ENCODE data around the gene IL17C.
"Not testable (repeated sequence)": the region's sequence is repeated elsewhere in the genome, so short reads cannot be mapped to it uniquely, and the experiment has no call there.

The IL17C gene, protein sequence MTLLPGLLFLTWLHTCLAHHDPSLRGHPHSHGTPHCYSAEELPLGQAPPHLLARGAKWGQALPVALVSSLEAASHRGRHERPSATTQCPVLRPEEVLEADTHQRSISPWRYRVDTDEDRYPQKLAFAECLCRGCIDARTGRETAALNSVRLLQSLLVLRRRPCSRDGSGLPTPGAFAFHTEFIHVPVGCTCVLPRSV

DNA sequence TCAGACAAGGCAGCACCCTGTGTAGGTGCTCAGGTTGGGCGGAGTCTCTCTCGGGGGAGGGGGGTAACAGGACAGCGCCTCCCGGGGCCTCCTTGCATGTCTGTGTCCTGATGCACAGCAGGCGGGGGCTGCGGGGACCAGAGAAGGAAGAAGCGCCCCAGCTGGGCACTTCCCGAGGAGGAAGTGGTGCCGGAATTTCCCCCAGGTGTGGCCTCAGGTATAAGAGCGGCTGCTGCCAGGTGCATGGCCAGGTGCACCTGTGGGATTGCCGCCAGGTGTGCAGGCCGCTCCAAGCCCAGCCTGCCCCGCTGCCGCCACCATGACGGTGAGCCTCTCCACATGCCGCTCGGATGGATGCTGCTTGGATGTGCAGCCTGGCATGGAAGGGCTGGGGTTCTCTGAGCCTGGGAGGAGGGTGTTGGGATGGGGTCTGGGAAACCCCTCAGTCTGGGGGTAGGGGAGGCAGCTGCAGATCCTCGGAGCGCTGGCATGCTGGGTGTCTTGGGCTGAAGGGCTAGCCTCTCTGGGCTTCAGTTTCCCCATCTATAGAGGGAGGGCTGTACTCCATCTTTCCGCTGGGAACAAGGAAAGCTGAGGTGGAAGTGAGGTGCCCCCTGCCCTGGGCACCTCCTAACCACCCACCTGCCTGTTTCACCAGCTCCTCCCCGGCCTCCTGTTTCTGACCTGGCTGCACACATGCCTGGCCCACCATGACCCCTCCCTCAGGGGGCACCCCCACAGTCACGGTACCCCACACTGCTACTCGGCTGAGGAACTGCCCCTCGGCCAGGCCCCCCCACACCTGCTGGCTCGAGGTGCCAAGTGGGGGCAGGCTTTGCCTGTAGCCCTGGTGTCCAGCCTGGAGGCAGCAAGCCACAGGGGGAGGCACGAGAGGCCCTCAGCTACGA, at the start of gene IL17C:
Gene IL17C (plus strand): TSS at position 250 of the 908 bp plus-strand sequence. CDS start 70 bp downstream, at position 320.
- no peak for DNase-seq (ENCODE audit: low read depth)

DNA sequence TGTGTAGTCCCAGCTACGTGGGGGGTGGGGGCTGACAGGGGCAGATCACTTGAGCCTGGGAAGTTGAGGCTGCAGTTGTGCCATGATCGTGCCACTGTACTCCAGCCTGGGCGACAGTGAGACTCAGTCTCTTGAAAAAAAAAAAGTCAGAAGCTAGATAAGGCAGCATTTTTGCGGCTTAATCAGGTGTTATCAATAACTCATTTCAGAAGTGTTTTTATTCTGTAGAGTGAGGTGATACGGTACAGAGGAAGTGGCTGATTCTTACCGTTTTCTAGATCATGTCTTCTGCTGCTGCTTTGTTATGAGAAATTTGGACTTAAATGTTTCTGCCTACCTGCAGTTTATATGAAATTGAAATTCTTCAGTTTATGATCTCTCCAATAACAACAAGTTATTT, 49.6 kb upstream of the IL17C start:
- no peak for DNase-seq (ENCODE audit: low read depth)

DNA sequence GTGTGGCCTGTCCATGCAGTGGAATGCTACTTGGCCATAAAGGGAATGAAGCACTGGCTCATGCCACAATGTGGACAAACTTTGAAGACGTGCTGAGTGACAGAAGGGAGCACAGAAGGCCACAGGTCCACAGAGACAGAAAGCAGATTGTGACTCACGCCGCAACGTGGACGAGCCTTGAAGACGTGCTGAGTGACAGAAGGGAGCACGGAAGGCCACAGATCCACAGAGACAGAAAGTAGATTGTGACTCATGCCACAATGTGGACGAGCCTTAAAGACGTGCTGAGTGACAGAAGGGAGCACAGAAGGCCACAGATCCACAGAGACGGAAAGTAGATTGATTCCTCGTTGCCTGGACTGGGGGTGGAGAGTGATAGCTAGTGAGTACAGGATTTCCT, 48.9 kb upstream of the IL17C start:
- DNase-seq (ENCODE audit: low read depth), result no peak

DNA sequence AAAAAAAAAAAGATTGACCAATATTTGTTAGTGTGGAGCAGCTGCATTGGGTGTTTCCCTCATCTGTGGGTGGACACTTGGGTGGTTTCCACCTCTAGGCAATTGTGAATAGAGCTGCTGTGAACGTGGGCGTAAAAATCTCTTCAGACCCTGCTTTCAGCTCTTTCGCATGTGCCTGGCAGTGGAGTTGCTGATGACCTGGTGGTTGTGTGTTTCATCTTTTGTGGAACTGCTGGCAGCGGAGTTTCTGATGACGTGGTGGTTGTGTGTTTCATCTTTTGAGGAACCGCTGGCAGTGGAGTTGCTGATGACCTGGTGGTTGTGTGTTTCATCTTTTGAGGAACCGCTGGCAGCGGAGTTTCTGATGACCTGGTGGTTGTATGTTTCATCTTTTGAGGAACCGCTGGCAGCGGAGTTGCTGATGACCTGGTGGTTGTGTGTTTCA, 46.8 kb upstream of the IL17C start:
- no peak for DNase-seq (ENCODE audit: low read depth)

DNA sequence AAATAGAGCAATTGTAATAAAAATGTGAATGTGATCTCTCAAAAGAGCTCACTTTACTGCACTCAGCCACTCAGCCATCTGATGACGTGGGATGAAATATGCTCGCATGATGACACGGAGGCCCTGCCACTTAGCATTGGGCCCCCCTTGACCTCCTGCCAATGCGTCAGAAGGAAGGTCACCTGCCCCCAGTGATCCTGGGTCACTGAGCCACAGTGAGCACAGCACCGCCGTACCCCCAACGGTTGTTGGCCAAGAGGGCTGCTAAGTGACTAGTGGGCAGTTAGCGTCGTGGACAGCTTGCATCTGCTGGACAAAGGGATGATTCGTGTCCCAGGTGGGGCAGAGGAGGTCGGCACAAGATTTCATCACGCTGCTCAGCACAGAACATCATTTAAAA, 45.3 kb upstream of the IL17C start:
- no peak for DNase-seq (ENCODE audit: low read depth)

DNA sequence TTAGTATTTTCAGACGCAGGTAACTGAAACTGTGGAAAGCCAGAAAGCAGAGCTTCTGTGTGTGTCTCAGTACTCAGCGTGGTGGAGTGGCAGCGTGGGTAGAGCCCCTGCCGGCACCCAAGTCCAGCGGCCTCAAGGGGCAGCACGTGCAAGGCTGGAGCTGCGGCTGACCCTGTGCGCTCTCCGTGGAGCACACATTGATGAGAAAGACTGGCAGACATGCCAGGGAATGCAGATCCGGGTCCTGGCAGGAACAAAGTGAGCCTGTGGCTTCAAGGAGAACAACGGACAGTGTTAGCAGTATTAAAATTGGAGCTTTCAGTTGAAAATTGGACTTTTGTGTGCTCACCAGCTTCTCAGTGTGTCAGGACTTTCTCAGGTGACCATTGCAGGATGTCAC, 44.9 kb upstream of the IL17C start:
- DNase-seq (ENCODE audit: low read depth), result no peak

DNA sequence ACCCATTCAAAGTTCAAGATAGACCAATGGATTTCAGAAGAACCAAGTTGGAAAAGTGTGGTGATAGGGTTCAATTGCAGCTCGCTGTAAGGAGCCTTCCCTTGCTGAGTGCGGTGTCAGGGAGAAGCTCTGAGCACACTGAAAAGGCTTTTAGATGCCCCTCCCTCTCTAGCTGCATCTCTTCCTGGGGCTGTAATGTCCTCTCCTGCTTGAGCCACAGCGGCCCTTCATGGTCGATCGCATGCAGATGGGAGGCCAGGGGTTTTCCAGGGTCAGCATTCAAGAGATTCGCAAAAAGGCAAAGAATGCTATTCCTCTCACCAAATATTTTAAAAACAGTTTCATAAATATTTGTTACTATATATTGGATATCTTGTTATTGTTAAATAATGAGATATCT, 44.5 kb upstream of the IL17C start:
- DNase-seq (ENCODE audit: low read depth), result no peak

DNA sequence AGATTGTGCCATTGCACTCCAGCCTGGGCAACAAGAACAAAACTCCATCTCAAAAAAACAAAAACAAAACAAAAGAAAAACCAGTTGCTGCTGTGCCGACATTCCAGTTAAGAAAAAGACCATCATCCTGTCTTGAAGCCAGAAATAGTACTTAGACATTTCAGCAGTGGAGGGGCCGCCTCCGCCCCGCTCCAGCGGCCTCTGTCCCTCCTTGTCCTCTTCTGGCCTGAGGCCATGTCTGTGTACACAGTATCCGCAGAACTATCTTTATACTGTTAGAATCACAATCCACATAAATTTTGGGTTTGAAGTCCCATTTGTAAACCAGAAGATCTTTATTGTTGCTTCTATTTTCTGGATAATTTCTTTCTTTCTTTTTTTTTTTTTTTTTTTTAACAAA, 43.3 kb upstream of the IL17C start:
- no peak for DNase-seq (ENCODE audit: low read depth)

DNA sequence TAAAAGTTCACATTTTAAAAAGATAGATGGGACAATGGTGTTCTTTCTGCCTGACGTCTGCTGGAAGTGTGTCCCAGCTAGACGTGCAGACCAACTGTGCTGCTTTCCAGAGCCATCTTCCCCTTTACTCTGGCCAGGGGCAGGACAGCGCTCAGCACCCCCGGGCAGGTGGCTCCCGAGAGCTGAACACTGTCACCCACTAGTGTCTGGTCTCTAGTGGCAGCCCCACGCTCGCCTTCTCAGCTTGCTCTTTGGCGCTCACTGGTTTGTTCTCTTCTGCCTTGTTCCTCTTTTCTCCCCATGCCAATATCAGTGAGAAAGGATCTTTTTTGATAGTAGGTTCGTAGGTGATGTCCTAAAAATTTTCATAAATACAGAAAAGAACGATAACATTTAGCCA, 42.5 kb upstream of the IL17C start:
- no peak for DNase-seq (ENCODE audit: low read depth)

DNA sequence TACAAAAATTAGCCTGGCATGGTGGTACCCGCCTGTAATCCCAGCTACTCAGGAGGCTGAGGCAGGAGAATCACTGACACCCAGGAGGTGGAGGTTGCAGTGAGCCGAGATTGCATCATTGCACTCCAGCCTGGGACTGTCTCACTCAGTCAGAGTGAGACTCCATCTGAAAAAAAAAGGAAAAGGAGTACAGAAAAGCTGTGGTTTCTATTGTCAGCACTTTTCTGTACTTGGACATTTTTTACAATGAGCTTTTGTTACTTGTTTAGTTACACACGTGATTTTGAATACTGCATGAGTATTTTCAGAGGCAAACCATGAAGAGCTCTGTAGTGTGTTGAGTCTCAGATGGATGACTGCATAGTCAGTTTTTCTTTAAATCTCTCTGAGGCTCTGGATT, 41.9 kb upstream of the IL17C start:
- DNase-seq (ENCODE audit: low read depth), result no peak

DNA sequence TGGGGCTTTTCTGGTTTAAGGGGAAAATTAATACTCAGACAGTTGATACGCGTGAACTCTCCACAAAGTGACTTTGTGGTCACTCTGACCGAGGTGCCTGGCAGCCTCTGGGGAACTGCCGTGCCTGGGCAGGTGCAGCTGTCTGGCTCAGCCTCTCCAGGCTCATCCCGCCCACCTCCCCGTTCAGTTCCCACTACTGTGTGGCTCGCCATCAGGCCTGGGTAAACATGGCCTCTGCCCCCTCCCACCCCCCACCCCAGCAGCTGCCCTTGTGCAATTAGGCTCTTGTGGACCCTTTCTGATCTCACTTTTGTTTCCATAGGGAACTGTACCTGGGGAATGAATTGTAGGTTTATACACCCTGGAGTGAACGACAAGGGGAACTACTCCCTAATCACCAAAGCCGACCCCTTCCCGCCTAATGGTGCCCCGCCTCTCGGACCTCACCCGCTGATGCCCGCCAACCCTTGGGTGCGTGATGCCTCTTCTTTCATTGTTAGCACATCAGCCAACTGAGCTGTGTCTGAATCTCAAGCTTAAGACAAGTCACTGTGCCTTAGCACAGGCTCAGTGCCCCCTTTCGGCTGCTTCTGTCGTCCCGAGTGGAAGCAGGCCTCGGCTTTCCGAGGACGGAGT, 40.4 kb upstream of the IL17C start:
- DNase-seq (ENCODE audit: low read depth), result no peak

DNA sequence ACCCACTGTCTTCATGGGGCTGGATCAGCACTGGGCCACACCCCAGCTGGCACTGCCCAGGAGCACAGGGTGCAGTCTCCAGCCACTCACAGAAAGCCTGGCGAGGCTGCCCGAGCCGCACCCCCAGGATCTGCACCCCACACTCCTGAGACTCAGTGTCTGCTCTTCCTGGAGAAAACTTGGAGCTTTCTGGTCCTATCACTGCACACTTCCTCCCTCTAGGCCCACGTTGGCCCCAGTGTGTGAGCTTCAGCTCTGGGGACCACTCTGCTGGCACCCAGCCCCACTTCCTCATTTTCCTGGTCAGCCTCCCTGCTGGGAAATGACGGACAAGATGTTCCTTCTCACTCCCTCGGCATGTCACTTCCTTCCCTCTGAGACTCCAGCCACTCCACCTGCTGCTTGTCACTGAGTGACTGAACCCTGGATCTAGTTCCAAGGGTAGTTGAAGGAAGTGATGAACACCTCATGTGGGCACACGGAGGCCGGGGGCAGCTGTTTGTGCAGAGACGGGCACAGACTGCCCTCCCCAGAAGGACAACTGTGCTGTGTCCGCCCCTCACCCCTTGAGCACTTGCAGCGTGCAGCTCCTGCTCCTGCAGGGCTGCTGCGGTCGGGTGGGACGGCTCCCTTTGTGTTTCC, 39.2 kb upstream of the IL17C start:
- DNase-seq (ENCODE audit: low read depth), result no peak

DNA sequence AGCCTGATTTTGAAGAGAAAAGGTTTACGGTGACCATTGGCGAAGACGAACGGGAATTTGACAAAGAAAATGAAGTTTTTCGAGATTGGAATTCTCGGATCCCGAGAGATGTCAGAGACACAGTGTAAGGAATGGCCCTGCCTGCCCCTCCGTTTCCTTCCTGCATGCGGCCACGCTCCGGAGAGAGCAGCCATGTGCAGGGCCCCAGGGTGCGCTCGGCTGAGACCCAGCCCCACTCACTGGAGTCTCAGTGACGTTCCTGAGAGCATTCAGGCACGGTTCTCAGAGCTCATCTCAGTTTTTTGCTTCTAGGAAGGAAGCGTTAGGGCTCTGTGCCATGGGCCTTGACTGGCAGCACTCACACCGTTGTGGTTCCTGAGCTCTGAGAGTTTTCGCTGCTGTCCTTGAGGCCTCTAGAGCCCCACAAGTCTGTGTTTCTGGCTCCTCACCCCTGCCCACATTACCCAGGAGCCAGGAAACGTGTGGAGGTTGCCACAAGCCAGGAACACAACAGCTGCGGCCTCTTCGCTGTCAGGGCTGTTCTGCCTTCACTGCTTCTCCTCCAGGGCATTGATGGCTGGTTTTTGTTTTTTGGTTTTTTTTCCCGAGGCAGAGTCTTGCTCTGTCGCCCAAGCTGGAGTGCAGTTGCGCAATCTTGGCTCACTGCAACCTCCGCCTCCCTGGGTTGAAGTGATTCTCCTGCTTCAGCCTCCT, 38.4 kb upstream of the IL17C start:
- DNase-seq (ENCODE audit: low read depth), result no peak

DNA sequence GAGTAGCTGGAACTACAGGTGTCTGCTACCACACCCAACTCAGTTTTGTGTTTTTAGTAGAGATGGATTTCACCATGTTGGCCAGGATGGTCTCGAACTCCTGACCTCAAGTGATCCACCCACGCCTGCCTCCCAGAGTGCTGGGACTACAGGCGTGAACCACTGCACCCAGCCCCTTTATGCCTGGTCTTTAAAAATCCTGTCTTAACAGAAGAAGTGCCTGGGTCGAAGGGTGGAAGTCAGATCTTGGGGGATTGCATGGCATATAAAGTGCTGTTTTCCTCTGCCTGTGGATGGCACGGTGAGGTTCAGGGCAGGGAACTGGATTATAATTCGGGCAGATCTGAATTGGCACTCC, 37.9 kb upstream of the IL17C start:
- DNase-seq (ENCODE audit: low read depth), result no peak

DNA sequence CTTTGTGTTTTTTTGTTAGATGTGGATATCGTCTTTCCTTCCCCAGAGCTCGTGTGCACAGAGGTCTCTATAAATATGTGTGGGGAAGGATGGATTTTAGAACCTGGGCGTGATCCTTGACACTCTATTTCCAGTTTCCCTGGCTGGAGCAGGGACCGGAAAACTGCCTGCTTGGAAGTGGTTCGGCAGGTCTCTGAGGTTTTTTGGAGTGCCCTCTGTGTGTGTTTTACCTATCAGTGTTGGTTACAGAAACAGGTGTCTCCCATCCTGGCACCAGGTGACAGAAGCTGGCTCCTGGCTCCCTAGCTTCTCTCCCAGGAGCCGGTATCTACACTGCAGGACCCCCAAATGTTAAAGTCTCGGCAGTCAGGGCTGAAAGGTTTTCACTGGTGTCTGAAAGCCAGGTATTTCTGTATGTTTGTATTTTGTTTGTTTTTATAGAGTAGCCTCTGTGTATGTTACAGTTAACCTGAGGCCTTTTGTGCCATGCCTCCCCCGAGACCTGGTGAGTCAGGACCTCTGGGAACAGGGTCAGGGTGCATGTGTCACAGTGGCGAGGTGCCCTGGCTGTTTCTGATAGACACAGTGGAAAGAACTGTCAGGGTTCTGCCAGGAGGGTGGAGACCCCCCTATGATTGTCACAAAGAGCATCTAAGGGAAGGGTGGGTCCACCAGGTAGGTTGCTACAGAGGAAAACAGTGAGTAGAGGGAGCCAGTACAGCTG, 36.9 kb upstream of the IL17C start:
- DNase-seq (ENCODE audit: low read depth), result no peak

DNA sequence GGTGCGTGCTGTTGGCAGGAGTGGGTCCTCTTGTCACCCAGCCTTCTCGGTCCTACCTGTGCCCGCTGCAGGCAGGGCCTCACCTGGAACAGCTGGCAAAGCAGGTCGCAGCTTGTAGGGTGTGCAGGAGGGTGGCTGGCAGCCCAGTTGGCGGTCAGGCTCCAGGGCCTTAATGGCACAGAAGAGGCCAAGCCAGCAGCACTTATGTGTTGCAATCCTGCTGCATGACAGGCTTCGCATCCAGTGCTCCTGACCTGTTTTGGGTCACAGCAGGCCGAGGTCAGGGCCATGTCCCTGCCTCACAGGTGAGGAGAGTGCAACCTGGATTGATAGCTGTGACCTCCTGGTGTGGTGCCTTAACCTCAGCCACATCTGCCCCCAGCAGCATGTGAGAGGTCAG, 36.3 kb upstream of the IL17C start:
- DNase-seq (ENCODE audit: low read depth), result no peak

DNA sequence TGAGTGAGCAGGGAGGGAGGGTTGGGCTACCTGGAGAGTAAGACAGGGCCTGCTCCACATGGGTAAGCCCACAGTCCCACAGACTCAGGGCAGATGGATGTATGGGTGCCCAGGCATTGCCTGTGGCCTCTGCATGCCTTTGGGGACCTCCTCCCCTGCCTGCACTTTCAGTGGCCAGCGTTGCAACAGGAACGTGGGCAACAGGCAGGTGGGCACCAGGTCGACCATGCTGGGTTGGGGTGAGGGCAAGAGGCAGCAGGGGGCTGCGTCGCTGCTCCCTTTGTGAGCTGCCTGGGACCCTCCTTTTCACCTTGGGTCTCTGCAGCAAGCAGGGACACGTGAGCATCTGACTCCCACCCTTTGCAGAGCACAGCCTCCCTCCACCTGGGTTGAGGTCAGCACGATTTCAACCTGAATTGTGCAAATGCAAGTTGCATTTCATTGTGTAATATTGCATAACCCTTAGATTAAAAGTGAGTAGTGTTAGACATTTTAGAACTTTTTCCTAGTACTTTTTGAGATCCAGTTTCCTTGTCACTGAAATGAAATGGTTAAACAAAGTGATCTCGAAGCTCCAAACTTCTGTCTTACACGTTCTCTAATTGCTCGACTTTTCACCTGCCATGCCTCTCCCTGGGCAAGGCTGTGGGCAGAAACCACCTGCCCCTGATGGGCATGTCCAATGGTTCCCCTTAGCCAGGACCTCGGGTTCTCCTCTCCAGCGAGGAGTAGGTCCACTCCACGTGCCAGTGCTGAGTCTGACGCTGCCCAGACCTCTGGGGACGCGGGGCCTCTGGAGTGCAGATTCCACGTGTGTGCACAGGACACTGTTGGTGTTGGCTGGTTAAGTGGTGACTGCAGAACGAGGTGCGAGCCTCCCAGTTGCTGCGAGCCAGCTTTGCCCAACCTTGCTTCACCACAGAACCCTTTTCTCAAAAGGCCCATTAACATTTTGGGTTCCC, 32.9 kb upstream of the IL17C start:
- no peak for DNase-seq (ENCODE audit: low read depth)

DNA sequence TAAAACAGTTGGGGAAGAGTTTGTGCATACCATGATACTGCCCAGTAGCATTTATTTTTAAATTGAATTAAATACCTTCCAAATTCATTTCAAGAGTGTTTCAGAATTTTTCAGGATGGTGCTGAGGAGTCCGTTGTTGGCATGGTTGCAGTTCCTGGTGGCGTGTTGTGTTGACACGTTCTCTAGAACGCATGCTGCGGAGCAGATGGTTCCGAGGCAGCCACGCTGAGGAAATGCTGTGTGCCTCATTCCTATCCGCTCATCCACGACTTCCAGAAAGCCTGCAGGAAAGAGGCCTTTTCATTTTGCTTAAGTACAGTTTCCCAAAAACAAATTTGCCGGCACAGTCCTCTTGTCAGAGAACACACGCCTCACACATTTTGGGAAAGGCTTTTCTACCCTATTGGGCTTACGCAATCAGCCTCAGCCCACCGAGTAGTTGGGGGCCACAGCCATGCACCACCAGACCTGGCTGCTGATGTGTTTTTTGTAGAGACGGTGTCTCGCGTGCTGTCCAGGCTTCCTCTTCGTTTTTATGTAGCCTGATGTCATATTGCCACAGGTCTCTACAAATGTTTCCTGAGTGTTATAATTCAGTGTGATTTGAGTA, 32.1 kb upstream of the IL17C start:
- no peak for DNase-seq (ENCODE audit: low read depth)

DNA sequence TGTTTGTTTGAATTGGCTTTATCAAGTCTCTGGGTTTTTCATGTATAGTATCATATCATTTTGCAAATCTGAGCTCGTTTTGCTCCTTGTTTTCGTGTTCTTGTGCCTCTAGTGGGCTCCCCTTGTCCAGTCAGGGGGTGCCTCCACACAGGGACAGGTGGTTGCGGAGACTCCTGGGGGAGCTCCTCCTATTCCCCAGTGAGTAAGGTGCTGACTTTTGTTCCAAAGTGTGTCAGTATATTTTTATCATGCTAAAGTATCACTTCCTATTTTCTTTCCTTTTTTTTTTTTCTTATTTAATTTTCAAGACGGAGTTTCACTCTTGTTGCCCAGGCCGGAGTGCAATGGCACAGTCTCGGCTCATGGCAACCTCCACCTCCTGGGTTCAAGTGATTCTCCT, 30.3 kb upstream of the IL17C start:
- no peak for DNase-seq (ENCODE audit: low read depth)

DNA sequence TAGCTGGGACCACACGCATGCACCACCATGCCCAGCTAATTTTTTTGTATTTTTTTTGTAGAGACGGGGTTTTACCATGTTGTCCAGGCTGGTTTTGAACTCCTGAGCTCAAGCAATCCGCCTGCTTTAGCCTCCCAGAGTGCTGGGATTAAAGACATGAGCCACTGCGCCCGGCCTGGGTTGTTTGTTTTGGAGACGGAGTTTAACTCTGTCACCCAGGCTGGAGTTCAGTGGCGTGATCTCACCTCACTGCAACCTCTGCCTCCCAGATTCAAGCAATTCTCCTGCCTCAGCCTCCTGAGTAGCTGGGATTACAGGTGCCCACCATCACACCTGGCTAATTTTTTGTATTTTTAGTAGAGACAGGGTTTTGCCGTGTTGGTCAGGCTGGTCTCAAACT, 28.9 kb upstream of the IL17C start:
- DNase-seq (ENCODE audit: low read depth), result not testable (repeated sequence)

Data from stimulated activated CD8-positive, alpha-beta memory T cell treated with anti-CD3 and anti-CD28 coated beads, Interleukin-12 subunit alpha, Interleukin-12 subunit beta, amount 100 ng/mL, for 4 hours (primary cell).